H1 (cell line): ENCODE data around the gene PSMB9.

Experiments
- CEBPB ChIP-seq: IDR thresholded peaks from 2 replicates; pipeline ENCODE4 v1.6.1; 2012; ENCODE audit warnings: low read depth, low read length
- EZH2 ChIP-seq: fragments of 200-600 bp; sonication (generic); IDR thresholded peaks from 2 replicates; pipeline ENCODE4 v1.7.1; 2012; ENCODE audit warnings: low read depth, mild to moderate bottlenecking, moderate library complexity, low read length, inconsistent platforms; ENCODE audit not compliant: severe bottlenecking
- FOSL1 ChIP-seq: IDR thresholded peaks from 2 replicates; pipeline ENCODE4 v1.6.1; 2011; ENCODE audit warnings: mild to moderate bottlenecking, low read depth, low read length, moderate library complexity; ENCODE audit not compliant: insufficient read depth
- PHF8 ChIP-seq: fragments of 200-600 bp; sonication (generic); conservative IDR thresholded peaks from 2 replicates; pipeline ENCODE4 v1.7.1; 2012; ENCODE audit warnings: low read depth, mild to moderate bottlenecking, inconsistent platforms, low read length, moderate library complexity
- POLR2AphosphoS5 ChIP-seq: IDR thresholded peaks from 2 replicates; pipeline ENCODE4 v1.6.1; 2011; ENCODE audit warnings: low read depth, low read length
- TBP ChIP-seq: IDR thresholded peaks from 2 replicates; pipeline ENCODE4 v1.6.1; 2011; ENCODE audit warnings: low read depth, low read length, improper control_type of control experiment
- TF ChIP-seq, protein P1 (sequence below), 3 experiments: IDR thresholded peaks; 1 replicate in 2 of 3; 2 replicates in 1 of 3; pipeline versions ENCODE4 v1.5.1 to v1.6.1; 2011; ENCODE audit warnings: low read length in 3 of 3, mild to moderate bottlenecking in 3 of 3, inconsistent platforms in 2 of 3, low read depth in 1 of 3, moderate library complexity in 1 of 3; ENCODE audit not compliant: insufficient read depth in 1 of 3; ENCODE audit errors: control extremely low read depth in 1 of 3

DNA sequence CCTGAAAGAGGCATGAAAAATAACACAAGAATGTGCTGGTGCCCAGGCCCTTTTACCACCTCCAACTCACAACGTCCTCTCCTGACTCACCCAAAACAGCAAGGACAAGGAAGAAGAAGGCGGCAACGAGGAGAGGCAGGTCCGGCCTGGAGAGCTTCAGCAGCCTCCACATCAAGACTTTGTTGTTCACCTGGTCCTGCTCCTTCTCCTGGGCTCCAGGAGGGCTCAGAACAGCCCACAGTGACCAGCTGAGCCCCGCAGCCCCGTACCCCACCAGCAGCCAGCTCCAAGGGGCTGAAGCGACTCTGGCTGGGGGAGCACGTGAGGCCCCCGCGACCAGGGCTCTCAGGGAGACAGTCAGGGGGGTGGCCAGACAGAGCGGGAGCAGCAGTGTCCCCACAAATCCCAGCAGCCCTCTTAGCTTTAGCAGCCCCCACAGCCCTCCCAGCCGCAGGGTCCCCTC is 16.3 kb upstream of the PSMB9 start:
- TF ChIP-seq TBP (no peak), PHF8 (no peak; the same call in 1 of the 2 replicates), EZH2 (no peak), FOSL1 (no peak), CEBPB (no peak), POLR2AphosphoS5 (no peak)
- TF ChIP-seq, protein P1, sequence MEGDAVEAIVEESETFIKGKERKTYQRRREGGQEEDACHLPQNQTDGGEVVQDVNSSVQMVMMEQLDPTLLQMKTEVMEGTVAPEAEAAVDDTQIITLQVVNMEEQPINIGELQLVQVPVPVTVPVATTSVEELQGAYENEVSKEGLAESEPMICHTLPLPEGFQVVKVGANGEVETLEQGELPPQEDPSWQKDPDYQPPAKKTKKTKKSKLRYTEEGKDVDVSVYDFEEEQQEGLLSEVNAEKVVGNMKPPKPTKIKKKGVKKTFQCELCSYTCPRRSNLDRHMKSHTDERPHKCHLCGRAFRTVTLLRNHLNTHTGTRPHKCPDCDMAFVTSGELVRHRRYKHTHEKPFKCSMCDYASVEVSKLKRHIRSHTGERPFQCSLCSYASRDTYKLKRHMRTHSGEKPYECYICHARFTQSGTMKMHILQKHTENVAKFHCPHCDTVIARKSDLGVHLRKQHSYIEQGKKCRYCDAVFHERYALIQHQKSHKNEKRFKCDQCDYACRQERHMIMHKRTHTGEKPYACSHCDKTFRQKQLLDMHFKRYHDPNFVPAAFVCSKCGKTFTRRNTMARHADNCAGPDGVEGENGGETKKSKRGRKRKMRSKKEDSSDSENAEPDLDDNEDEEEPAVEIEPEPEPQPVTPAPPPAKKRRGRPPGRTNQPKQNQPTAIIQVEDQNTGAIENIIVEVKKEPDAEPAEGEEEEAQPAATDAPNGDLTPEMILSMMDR (IDR thresholded peaks at IDR 0.05; ENCODE audit: control extremely low read depth in 1 of 3, insufficient read depth in 1 of 3, low read depth in 1 of 3, low read length in 3 of 3), result no peak
